ENCODE results near the gene MRPL11. TPM values are rescaled to one million over a fixed set of nuclear protein-coding genes. Genes with fewer than 3 reads are reported as not detected.
A peak's percentile ranks its signal among the peaks of the same experiment; 100 is the strongest.

MRPL11 gene
- total RNA-seq, 1 experiment from 2014 or later = 105 TPM

GRCh38 chr11:66420671-66421476 lies 17.8 kb downstream of the MRPL11 start, which contains the start of gene NPAS4:
NPAS4 (plus strand) TSS chr11:66421035; CDS start chr11:66421180, 145 bp downstream.
- peaks cover 41 to 42% of the 10 kb centered on the region in 2 experiments for H3K4me1 Mint-ChIP-seq
- H3K27ac Mint-ChIP-seq = no peak within 1 kb of the TSS
- Histone ChIP-seq H3K14ac (ENCODE audit: insufficient read depth, low read length) (peak within 1 kb of the TSS; percentile 45; the same call in 1 of the 2 replicates), H3K4me2 (ENCODE audit: insufficient read depth, insufficient read length, low read length) (peak within 1 kb of the TSS; percentile 86), H3K9me3 (ENCODE audit: control insufficient read depth, low read depth, low read length) (no peaks in the 10 kb centered on the region), H3K9ac (ENCODE audit: extremely low read depth, insufficient read length, low read length) (no peak within 1 kb of the TSS), H4K5ac (ENCODE audit: insufficient read length, low read depth, low read length) (no peak within 1 kb of the TSS), H2BK15ac (ENCODE audit: low read depth, low read length) (no peak within 1 kb of the TSS), H2AK5ac (ENCODE audit: insufficient read length, low read length) (no peak within 1 kb of the TSS), H4K91ac (ENCODE audit: insufficient read length, low read depth, low read length) (no peak within 1 kb of the TSS), H3K27ac (ENCODE audit: insufficient read length, low read depth, low read length) (no peak within 1 kb of the TSS), H4K8ac (replicated peaks; ENCODE audit: insufficient read length, low read depth, low read length) (no peak within 1 kb of the TSS), H3K4me1 (ENCODE audit: insufficient read depth, low read length) (peaks cover 10% of the 10 kb centered on the region), H3K27me3 (ENCODE audit: insufficient read depth, low read length) (peaks cover 19% of the 10 kb centered on the region; the same call in 1 of the 2 replicates), H3K4ac (ENCODE audit: low read depth, low read length) (no peak within 1 kb of the TSS), H3K18ac (ENCODE audit: insufficient read length, low read depth, low read length) (peak within 1 kb of the TSS; percentile 55), H4K20me1 (ENCODE audit: control insufficient read depth, insufficient read depth, insufficient read length) (no peaks in the 10 kb centered on the region), H2BK5ac (ENCODE audit: insufficient read length, low read length) (no peak within 1 kb of the TSS), H3K56ac (ENCODE audit: insufficient read length, low read depth, low read length) (no peak within 1 kb of the TSS), H2BK12ac (ENCODE audit: insufficient read length, low read depth, low read length) (no peak within 1 kb of the TSS), H3K79me2 (ENCODE audit: insufficient read depth, low read length) (no peaks in the 10 kb centered on the region), H3K79me1 (ENCODE audit: insufficient read depth, low read depth, low read length, poor library complexity, severe bottlenecking) (no peaks in the 10 kb centered on the region), H3T11ph (ENCODE audit: low read length) (no peak within 1 kb of the TSS), H2BK120ac (ENCODE audit: low read depth, low read length, poor library complexity, severe bottlenecking) (no peak within 1 kb of the TSS), H2BK20ac (ENCODE audit: low read depth, low read length, poor library complexity, severe bottlenecking) (no peak within 1 kb of the TSS), H3K23ac (ENCODE audit: insufficient read length, low read depth, low read length) (no peak within 1 kb of the TSS), H2AFZ (ENCODE audit: low read length) (no peak within 1 kb of the TSS), H3K23me2 (ENCODE audit: insufficient read length, low read depth, low read length, poor library complexity, severe bottlenecking) (peaks cover 18% of the 10 kb centered on the region)
- H3K4me3 Mint-ChIP-seq = peak within 1 kb of the TSS; percentile 60 to 79
- H3K36me3 Mint-ChIP-seq (ENCODE audit: insufficient read depth in 1 of 3, low read depth in 3 of 3) = peaks cover 4 to 7% (median 6%) of the 10 kb centered on the region in 3 experiments; a peak in 5 of 7 replicates
- TF ChIP-seq CTCF (conservative IDR thresholded peaks at IDR 0.05) = no peak
- peak; percentile 45 for DNase-seq
- peaks cover 36% of the 10 kb centered on the region for H3K27me3 Mint-ChIP-seq (ENCODE audit: low read depth)
- no peaks in the 10 kb centered on the region; a peak in 1 of 5 replicates for H3K9me3 Mint-ChIP-seq
- WGBS (ENCODE audit: extremely low coverage, insufficient read length, low lambda C conversion rate) = no CpG with 5 or more reads among the region's 71 CpGs
